Measurements from ENCODE around the gene TNFSF4. TPM values are rescaled to one million over a fixed set of nuclear protein-coding genes. Genes with fewer than 3 reads are reported as not detected.

Gene TNFSF4
- polyA plus RNA-seq, 1 donor from 2014 or later: 1.0 TPM

DNA sequence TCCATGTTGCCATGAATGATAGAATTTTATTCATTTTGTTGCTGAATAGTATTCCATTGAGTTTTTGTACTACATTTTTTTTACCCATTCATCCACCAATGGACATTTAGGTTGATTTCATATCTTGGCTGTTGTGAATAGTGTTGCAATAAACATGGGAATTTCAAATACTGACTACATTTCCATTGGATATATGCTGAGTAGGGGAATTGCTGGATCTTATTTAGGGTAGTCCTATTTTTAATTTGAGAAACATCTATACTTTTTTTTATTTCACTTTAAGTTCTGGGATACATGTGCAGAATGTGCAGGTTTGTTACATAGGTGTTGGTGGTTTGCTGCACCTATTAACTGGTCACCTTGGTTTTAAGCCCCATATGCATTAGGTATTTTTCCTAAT lies 38.8 kb upstream of the TNFSF4 start:
- H3K27me3 ChIP-seq (ENCODE audit: insufficient read depth, low read depth, low read length): no peaks in the 10 kb centered on the region
- H3K4me3 ChIP-seq (ENCODE audit: low read length): no peak overlapping the region
- no peaks in the 10 kb centered on the region for H3K36me3 ChIP-seq (ENCODE audit: insufficient read depth, low read length)
- no peak overlapping the region for H3K27ac ChIP-seq (ENCODE audit: low read length)
- H3F3A ChIP-seq (ENCODE audit: insufficient read depth, low read length, poor library complexity, severe bottlenecking): no peaks in the 10 kb centered on the region
- no peaks in the 10 kb centered on the region for H4K20me1 ChIP-seq (ENCODE audit: insufficient read depth)
- H3K9me3 ChIP-seq (ENCODE audit: low read length): no peaks in the 10 kb centered on the region
- TF ChIP-seq SMC3 (conservative IDR thresholded peaks at IDR 0.05; ENCODE audit: poor library complexity): no peak
- no peak for TF ChIP-seq EZH2 (IDR thresholded peaks at IDR 0.05; ENCODE audit: borderline replicate concordance, insufficient read depth, low read length, poor library complexity, severe bottlenecking)
- TF ChIP-seq POLR2AphosphoS5 (IDR thresholded peaks at IDR 0.05): no peak
- TF ChIP-seq, protein P1, sequence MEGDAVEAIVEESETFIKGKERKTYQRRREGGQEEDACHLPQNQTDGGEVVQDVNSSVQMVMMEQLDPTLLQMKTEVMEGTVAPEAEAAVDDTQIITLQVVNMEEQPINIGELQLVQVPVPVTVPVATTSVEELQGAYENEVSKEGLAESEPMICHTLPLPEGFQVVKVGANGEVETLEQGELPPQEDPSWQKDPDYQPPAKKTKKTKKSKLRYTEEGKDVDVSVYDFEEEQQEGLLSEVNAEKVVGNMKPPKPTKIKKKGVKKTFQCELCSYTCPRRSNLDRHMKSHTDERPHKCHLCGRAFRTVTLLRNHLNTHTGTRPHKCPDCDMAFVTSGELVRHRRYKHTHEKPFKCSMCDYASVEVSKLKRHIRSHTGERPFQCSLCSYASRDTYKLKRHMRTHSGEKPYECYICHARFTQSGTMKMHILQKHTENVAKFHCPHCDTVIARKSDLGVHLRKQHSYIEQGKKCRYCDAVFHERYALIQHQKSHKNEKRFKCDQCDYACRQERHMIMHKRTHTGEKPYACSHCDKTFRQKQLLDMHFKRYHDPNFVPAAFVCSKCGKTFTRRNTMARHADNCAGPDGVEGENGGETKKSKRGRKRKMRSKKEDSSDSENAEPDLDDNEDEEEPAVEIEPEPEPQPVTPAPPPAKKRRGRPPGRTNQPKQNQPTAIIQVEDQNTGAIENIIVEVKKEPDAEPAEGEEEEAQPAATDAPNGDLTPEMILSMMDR (IDR thresholded peaks at IDR 0.05; ENCODE audit: poor library complexity, severe bottlenecking): no peak
- no peak for TF ChIP-seq MXI1 (conservative IDR thresholded peaks at IDR 0.05; ENCODE audit: poor library complexity, severe bottlenecking)
- no peak for TF ChIP-seq EP300 (conservative IDR thresholded peaks at IDR 0.05; ENCODE audit: poor library complexity, severe bottlenecking)
- no peak for TF ChIP-seq TAF1 (IDR thresholded peaks at IDR 0.05; ENCODE audit: low read depth)
- no peak for TF ChIP-seq RAD21 (conservative IDR thresholded peaks at IDR 0.05)
- TF ChIP-seq REST (IDR thresholded peaks at IDR 0.05; ENCODE audit: borderline replicate concordance): no peak
- H2AFZ ChIP-seq (ENCODE audit: low read depth, low read length): no peak overlapping the region
- no peak overlapping the region for H3K4me2 ChIP-seq (ENCODE audit: low read length)
- H3K79me2 ChIP-seq (replicated peaks; ENCODE audit: insufficient read depth, low read length): no peaks in the 10 kb centered on the region
- H3K9ac ChIP-seq (ENCODE audit: low read length): no peak overlapping the region
- H3K9me2 ChIP-seq (ENCODE audit: insufficient read depth, low read length): no peaks in the 10 kb centered on the region

DNA sequence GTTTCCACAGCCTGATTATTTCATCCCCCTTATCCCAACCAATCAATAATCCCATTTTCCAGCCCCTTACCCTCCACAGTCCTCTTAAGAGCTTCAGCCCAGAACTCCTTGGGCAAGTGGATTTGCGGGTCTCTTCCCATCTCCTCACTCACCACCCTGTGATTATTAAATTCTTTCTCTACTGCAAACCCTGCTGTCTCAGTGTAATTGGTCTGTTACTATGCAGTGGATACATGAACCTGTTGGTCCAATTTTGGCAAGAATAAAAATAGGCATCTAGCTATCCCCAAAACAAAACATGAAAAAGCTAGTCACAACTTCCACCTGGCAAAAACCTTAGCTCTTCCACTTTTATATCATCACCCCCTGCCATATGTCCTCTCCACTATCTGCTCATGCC lies 36.2 kb upstream of the TNFSF4 start:
- no peaks in the 10 kb centered on the region for H3K9me3 ChIP-seq (ENCODE audit: low read length)

More for the DNA sequence above, 36.2 kb upstream of the TNFSF4 start:
- H3K9me2 ChIP-seq (ENCODE audit: insufficient read depth, low read length): no peaks in the 10 kb centered on the region
- H3K4me2 ChIP-seq (ENCODE audit: low read length): no peak overlapping the region
- no peaks in the 10 kb centered on the region for H3F3A ChIP-seq (ENCODE audit: insufficient read depth, low read length, poor library complexity, severe bottlenecking)
- no peak overlapping the region for H3K9ac ChIP-seq (ENCODE audit: low read length)
- TF ChIP-seq EP300 (conservative IDR thresholded peaks at IDR 0.05; ENCODE audit: poor library complexity, severe bottlenecking) (no peak), RAD21 (conservative IDR thresholded peaks at IDR 0.05) (no peak), EZH2 (IDR thresholded peaks at IDR 0.05; ENCODE audit: borderline replicate concordance, insufficient read depth, low read length, poor library complexity, severe bottlenecking) (no peak), POLR2AphosphoS5 (IDR thresholded peaks at IDR 0.05) (no peak), MXI1 (conservative IDR thresholded peaks at IDR 0.05; ENCODE audit: poor library complexity, severe bottlenecking) (no peak), SMC3 (conservative IDR thresholded peaks at IDR 0.05; ENCODE audit: poor library complexity) (no peak), REST (IDR thresholded peaks at IDR 0.05; ENCODE audit: borderline replicate concordance) (no peak), TAF1 (IDR thresholded peaks at IDR 0.05; ENCODE audit: low read depth) (no peak)
- TF ChIP-seq, protein P1 (IDR thresholded peaks at IDR 0.05; ENCODE audit: poor library complexity, severe bottlenecking): no peak
- H2AFZ ChIP-seq (ENCODE audit: low read depth, low read length): no peak overlapping the region
- H3K36me3 ChIP-seq (ENCODE audit: insufficient read depth, low read length): no peaks in the 10 kb centered on the region
- no peak overlapping the region for H3K4me3 ChIP-seq (ENCODE audit: low read length)
- H3K27ac ChIP-seq (ENCODE audit: low read length): no peak overlapping the region
- H3K27me3 ChIP-seq (ENCODE audit: insufficient read depth, low read depth, low read length): no peaks in the 10 kb centered on the region
- no peaks in the 10 kb centered on the region for H3K79me2 ChIP-seq (replicated peaks; ENCODE audit: insufficient read depth, low read length)
- H4K20me1 ChIP-seq (ENCODE audit: insufficient read depth): no peaks in the 10 kb centered on the region
